OCI-LY7 (cell line): ENCODE results near the gene SNX9. TPM values are rescaled to one million over a fixed set of nuclear protein-coding genes. Genes with fewer than 3 reads are reported as not detected.

ENCODE experiments used
- BruUV-seq: library from RNA; stranded (reverse); fragments of 400-500 nt; replicated peaks from 2 replicates; lab custom pipeline; 2021; lab: Mats Ljungman, UMichigan
- CTCF ChIA-PET: fragments of 300-600 bp; sonication (Branson Sonifier 250); formaldehyde crosslinking; loops from one replicate; lab custom pipeline; 2022; ENCODE audit warnings: antibody characterized with exemption; ENCODE audit not compliant: unreplicated experiment; lab: Charles Lee
- POLR2A ChIA-PET: fragments of 300-600 bp; sonication (Branson Sonifier 250); formaldehyde crosslinking; loops from one replicate; lab custom pipeline; 2022; ENCODE audit warnings: antibody characterized with exemption; lab: Charles Lee
- DNase-seq: peaks from one replicate; pipeline ENCODE4 v3.0.0-alpha.2; 2015; ENCODE audit warnings: low spot score
- H2AFZ ChIP-seq: fragments of 200-600 bp; sonication (generic), shearing (Covaris generic); 2 replicates; pipeline ENCODE4 v1.6.1; 2014; ENCODE audit warnings: mild to moderate bottlenecking, antibody characterized with exemption, low read length, moderate library complexity
- H3K27ac ChIP-seq: fragments of 200-600 bp; sonication (generic); 2 replicates; pipeline ENCODE4 v1.5.1; 2014; ENCODE audit warnings: mixed run types, low read depth, mild to moderate bottlenecking, moderate library complexity, low read length, inconsistent platforms; ENCODE audit not compliant: poor library complexity, severe bottlenecking
- H3K36me3 ChIP-seq: fragments of 200-600 bp; sonication (generic); 2 replicates; pipeline ENCODE4 v1.6.1; 2014; ENCODE audit warnings: mild to moderate bottlenecking, antibody characterized with exemption, low read length, moderate library complexity, mixed read lengths; ENCODE audit not compliant: insufficient read depth
- H3K4me1 ChIP-seq: fragments of 200-600 bp; sonication (generic); 2 replicates; pipeline ENCODE4 v1.5.1; 2014; ENCODE audit warnings: mild to moderate bottlenecking, low read length; ENCODE audit not compliant: insufficient read depth, poor library complexity, severe bottlenecking
- H3K4me2 ChIP-seq: fragments of 200-600 bp; sonication (generic); 2 replicates; pipeline ENCODE4 v1.6.1; 2014; ENCODE audit warnings: mild to moderate bottlenecking, low read length
- H3K4me3 ChIP-seq: fragments of 200-600 bp; sonication (generic); 2 replicates; pipeline ENCODE4 v1.5.1; 2014; ENCODE audit warnings: mild to moderate bottlenecking, low read depth, low read length; ENCODE audit not compliant: poor library complexity, severe bottlenecking
- H3K79me2 ChIP-seq: fragments of 200-600 bp; sonication (generic); 2 replicates; pipeline ENCODE4 v1.6.1; 2016; ENCODE audit warnings: low read depth, mild to moderate bottlenecking, low read length, moderate library complexity, mixed read lengths; ENCODE audit not compliant: insufficient read depth
- H3K9me2 ChIP-seq: fragments of 200-600 bp; sonication (generic); 2 replicates; pipeline ENCODE4 v1.6.1; 2016; ENCODE audit warnings: mild to moderate bottlenecking, low read length, mixed read lengths; ENCODE audit not compliant: insufficient read depth
- H3K9me3 ChIP-seq: fragments of 200-600 bp; sonication (generic); 2 replicates; pipeline ENCODE4 v1.6.1; 2014; ENCODE audit warnings: mild to moderate bottlenecking, mixed run types, low read length, mixed read lengths
- H4K20me1 ChIP-seq: fragments of 200-600 bp; sonication (generic); 2 replicates; pipeline ENCODE4 v1.6.1; 2014; ENCODE audit warnings: mild to moderate bottlenecking, antibody characterized with exemption, low read length, moderate library complexity, mixed read lengths; ENCODE audit not compliant: insufficient read depth
- CTCF ChIP-seq: fragments of 200-600 bp; sonication (generic); conservative IDR thresholded peaks from 2 replicates; pipeline ENCODE4 v1.5.1; 2014; ENCODE audit warnings: mild to moderate bottlenecking, antibody characterized with exemption, low read length, moderate library complexity, mixed read lengths
- EZH2phosphoT487 ChIP-seq: fragments of 200-600 bp; sonication (generic); IDR thresholded peaks from 2 replicates; pipeline ENCODE4 v1.6.1; 2018; ENCODE audit warnings: low read depth, borderline replicate concordance, mild to moderate bottlenecking, mixed run types, antibody characterized with exemption, low read length, moderate library complexity, mixed read lengths
- intact Hi-C: fragments of 100-400 bp; cut with micrococcal nuclease; formaldehyde crosslinking; loops from one replicate; pipeline ENCODE4 v1.10.0; 2022; ENCODE audit not compliant: unreplicated experiment
- total RNA-seq, 2 experiments: library from RNA; depleted of rRNA in 1 of 2; stranded (reverse); fragments of >200 nt in 1 of 2; shearing (Covaris generic) in 1 of 2; gene quantifications; 2 replicates each; pipeline ENCODE4 v1.2.3, GENCODE V29; 2014 to 2022

Gene SNX9
- total RNA-seq, 2 experiments from 2014 or later, result not detected

GRCh38 chr6:157961153-157961831, 138.2 kb downstream of the SNX9 start:
- Histone ChIP-seq H4K20me1 (no peaks in the 10 kb centered on the region), H2AFZ (no peak overlapping the region), H3K4me1 (no peaks in the 10 kb centered on the region), H3K9me3 (no peaks in the 10 kb centered on the region), H3K4me3 (no peak overlapping the region), H3K9me2 (no peaks in the 10 kb centered on the region), H3K27ac (no peak overlapping the region), H3K4me2 (no peak overlapping the region), H3K79me2 (no peaks in the 10 kb centered on the region), H3K36me3 (no peaks in the 10 kb centered on the region)
- ChIA-PET CTCF (no interaction called here), POLR2A (no interaction called here)
- no peak for DNase-seq
- intact Hi-C loops, result no loop called here
- no peak for TF ChIP-seq EZH2phosphoT487
- TF ChIP-seq CTCF, result no peak
- no TSS peak for BruUV-seq

GRCh38 chr6:157961832-157962575, 139.0 kb downstream of the SNX9 start:
- BruUV-seq, result no TSS peak
- H4K20me1 ChIP-seq, result no peaks in the 10 kb centered on the region
- DNase-seq, result no peak
- ChIA-PET POLR2A (no interaction called here), CTCF (no interaction called here)
- no peaks in the 10 kb centered on the region for H3K36me3 ChIP-seq
- no peak overlapping the region for H3K4me2 ChIP-seq
- no peak overlapping the region for H3K4me3 ChIP-seq
- H2AFZ ChIP-seq, result no peak overlapping the region
- H3K9me3 ChIP-seq, result no peaks in the 10 kb centered on the region
- no peaks in the 10 kb centered on the region for H3K4me1 ChIP-seq
- no peaks in the 10 kb centered on the region for H3K79me2 ChIP-seq
- no peak for TF ChIP-seq EZH2phosphoT487
- no peak for TF ChIP-seq CTCF
- intact Hi-C loops, result no loop called here
- H3K27ac ChIP-seq, result no peak overlapping the region
- no peaks in the 10 kb centered on the region for H3K9me2 ChIP-seq
